Activated CD4-positive, alpha-beta T cell treated with anti-CD3 and anti-CD28 coated beads, Interleukin-2, amount 50 U/mL, for 48 hours (primary cell): ENCODE measurements around the gene ITPRID2.

ENCODE experiments used
- DNase-seq, 2 experiments: peaks; one replicate each; pipeline ENCODE4 v3.0.0-alpha.2; 2020

Gene ITPRID2

GRCh38 chr2:181891258-181891965 is at the start of gene ITPRID2:
ITPRID2 (plus strand) TSS chr2:181891730; CDS start chr2:181892067, 337 bp downstream.
- peak; percentile 69 to 74 for DNase-seq

GRCh38 chr2:181844551-181845290 is 46.8 kb upstream of the ITPRID2 start:
- no peak for DNase-seq

GRCh38 chr2:181846399-181847197 is 44.9 kb upstream of the ITPRID2 start:
- DNase-seq, result no peak

- no peak for DNase-seq
These were observed 44.4 kb upstream of the ITPRID2 start for GRCh38 chr2:181847198-181847556.

GRCh38 chr2:181847702-181848101 is 43.8 kb upstream of the ITPRID2 start:
- no peak for DNase-seq

- DNase-seq, result no peak
These were observed 43.2 kb upstream of the ITPRID2 start for GRCh38 chr2:181848261-181848886.

GRCh38 chr2:181849601-181850000 is 41.9 kb upstream of the ITPRID2 start:
- no peak for DNase-seq

GRCh38 chr2:181850936-181851560 is 40.5 kb upstream of the ITPRID2 start:
- no peak for DNase-seq

- DNase-seq, result no peak
These were observed 39.8 kb upstream of the ITPRID2 start for GRCh38 chr2:181851726-181852125.

- no peak for DNase-seq
These were observed 37.8 kb upstream of the ITPRID2 start for GRCh38 chr2:181853696-181854095.

- no peak for DNase-seq
These were observed 34.0 kb upstream of the ITPRID2 start for GRCh38 chr2:181857483-181857882.

GRCh38 chr2:181858600-181858999 is 32.9 kb upstream of the ITPRID2 start:
- DNase-seq, result no peak

GRCh38 chr2:181859123-181859522 is 32.4 kb upstream of the ITPRID2 start:
- DNase-seq, result no peak

- DNase-seq, result no peak
These were observed 31.7 kb upstream of the ITPRID2 start for GRCh38 chr2:181859803-181860202.

- no peak for DNase-seq
These were observed 30.2 kb upstream of the ITPRID2 start for GRCh38 chr2:181861379-181861778.

GRCh38 chr2:181862583-181863281 is 28.8 kb upstream of the ITPRID2 start:
- DNase-seq, result no peak

- DNase-seq, result no peak
These were observed 19.4 kb upstream of the ITPRID2 start for GRCh38 chr2:181872178-181872577.

GRCh38 chr2:181876614-181877063 is 14.9 kb upstream of the ITPRID2 start:
- no peak for DNase-seq

- DNase-seq, result no peak
These were observed 14.3 kb upstream of the ITPRID2 start for GRCh38 chr2:181877181-181877664.

GRCh38 chr2:181878448-181878847 is 13.1 kb upstream of the ITPRID2 start:
- no peak for DNase-seq

GRCh38 chr2:181879295-181879694 is 12.2 kb upstream of the ITPRID2 start:
- DNase-seq, result no peak
